Gastroesophageal sphincter (tissue), 4 donors: ENCODE data around the gene LMX1B. TPM values are rescaled to one million over a fixed set of nuclear protein-coding genes. Genes with fewer than 3 reads are reported as not detected.
A peak's percentile ranks its signal among the peaks of the same experiment; 100 is the strongest.

Experiments used
- ATAC-seq: fragments of 150-250 bp; one replicate; pipeline ENCODE4 v1.9.1; 2016; ENCODE audit warnings: mild to moderate bottlenecking, moderate library complexity
- H3K27ac ChIP-seq, 4 donors: fragments of 200-600 bp; sonication (generic) in 3 of 4; 1 replicate in 3 of 4; 2 replicates in 1 of 4; pipeline ENCODE4 v1.5.1; 2016 to 2019
- H3K27me3 ChIP-seq: fragments of 200-600 bp; sonication (generic); one replicate; pipeline ENCODE4 v1.5.1; 2019
- H3K36me3 ChIP-seq, 2 donors: fragments of 200-600 bp; sonication (generic); one replicate each; pipeline ENCODE4 v1.5.1; 2019; ENCODE audit warnings: control low read depth in 1 of 2
- H3K4me1 ChIP-seq, 3 donors: fragments of 200-600 bp; sonication (generic); 1 replicate in 2 of 3; 2 replicates in 1 of 3; pipeline ENCODE4 v1.5.1; 2016 to 2019; ENCODE audit warnings: control low read depth in 2 of 3
- H3K4me3 ChIP-seq, 2 donors: fragments of 200-600 bp; sonication (generic); one replicate each; pipeline ENCODE4 v1.5.1; 2019; ENCODE audit warnings: mild to moderate bottlenecking in 1 of 2, moderate library complexity in 1 of 2
- H3K9me3 ChIP-seq, 3 donors: fragments of 200-600 bp; sonication (generic); one replicate each; pipeline ENCODE4 v1.5.1; 2017 to 2019; ENCODE audit warnings: control low read depth in 2 of 3
- CTCF ChIP-seq, 4 experiments: fragments of 200-600 bp in 2 of 4; fragments of 450-650 bp in 2 of 4; sonication (generic) in 1 of 4; IDR thresholded peaks; one replicate each; pipeline ENCODE4 v1.5.1; 2017 to 2019; ENCODE audit warnings: antibody characterized with exemption in 4 of 4, mild to moderate bottlenecking in 2 of 4, moderate library complexity in 2 of 4
- EP300 ChIP-seq: sonication (generic); formaldehyde crosslinking; IDR thresholded peaks from one replicate; pipeline ENCODE4 v1.6.1; 2017; ENCODE audit warnings: antibody characterized with exemption, mild to moderate bottlenecking
- POLR2A ChIP-seq, 2 donors: fragments of 450-650 bp; IDR thresholded peaks; one replicate each; pipeline ENCODE4 v1.6.1; 2017; ENCODE audit warnings: antibody characterized with exemption in 2 of 2, mild to moderate bottlenecking in 2 of 2, moderate library complexity in 1 of 2
- POLR2AphosphoS5 ChIP-seq: sonication (generic); formaldehyde crosslinking; IDR thresholded peaks from one replicate; pipeline ENCODE4 v1.6.1; 2017; ENCODE audit warnings: antibody characterized with exemption
- WGBS, 2 donors: methylation state at CpG; one replicate each; pipeline ENCODE4 v1.1.5; 2018; ENCODE audit warnings: low coverage in 1 of 2; 5-methylcytosine and 5-hydroxymethylcytosine counted together
- total RNA-seq, 4 donors: library from RNA; depleted of rRNA; stranded (reverse); fragments of >200 nt; gene quantifications; one replicate each; pipeline ENCODE4 v1.1.0, GENCODE V29; 2016

The LMX1B gene
- total RNA-seq, 4 donors from 2014 or later = 0.13 to 0.58 (median 0.27) TPM

DNA sequence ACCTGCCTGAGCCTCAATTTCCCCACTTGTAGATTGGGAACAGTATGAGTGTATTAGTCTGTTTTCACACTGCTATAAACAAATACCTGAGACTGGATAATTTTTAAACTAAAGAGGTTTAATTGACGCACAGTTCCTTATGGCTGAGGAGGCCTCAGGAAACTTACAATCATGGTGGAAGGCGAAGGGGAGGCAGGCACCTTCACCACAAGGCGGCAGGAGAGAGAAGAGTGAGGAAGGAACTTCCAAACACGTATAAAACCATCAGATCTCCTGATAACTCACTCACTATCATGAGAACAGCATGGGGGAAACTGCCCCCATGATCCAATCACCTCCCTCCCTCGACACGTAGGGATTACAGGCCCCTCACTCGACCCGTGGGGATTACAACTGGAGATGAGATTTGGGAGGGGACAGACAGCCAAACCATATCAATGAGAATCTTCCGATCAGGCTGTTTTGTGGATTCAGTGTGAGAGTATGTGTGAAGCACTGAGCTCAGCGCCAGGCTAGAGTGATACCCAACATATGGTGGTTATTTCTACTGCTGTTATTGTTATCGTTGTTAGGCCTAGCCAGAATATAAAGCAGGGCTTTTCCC lies 14.6 kb upstream of the LMX1B start:
- Histone ChIP-seq H3K27ac (no peak overlapping the region), H3K4me1 (no peaks in the 10 kb centered on the region), H3K4me3 (no peak overlapping the region), H3K9me3 (peaks cover 0 to 6% (median 0%) of the 10 kb centered on the region in 3 donors), H3K36me3 (no peaks in the 10 kb centered on the region), H3K27me3 (peaks cover 35% of the 10 kb centered on the region)
- no peak for TF ChIP-seq POLR2AphosphoS5
- TF ChIP-seq CTCF (IDR thresholded peaks at IDR 0.05) = no peak
- no peak for TF ChIP-seq EP300
- no peak for TF ChIP-seq POLR2A (IDR thresholded peaks at IDR 0.05)
- 54 to 56% methylated on average over 8 of the region's 11 CpGs for WGBS, 2 donors
- no peak for ATAC-seq

- peak; percentile 51 for ATAC-seq
- Histone ChIP-seq H3K27ac (no peak overlapping the region), H3K9me3 (no peaks in the 10 kb centered on the region), H3K4me1 (peaks cover 0 to 8% (median 0%) of the 10 kb centered on the region in 3 donors), H3K4me3 (no peak overlapping the region), H3K36me3 (no peaks in the 10 kb centered on the region), H3K27me3 (peaks cover 35% of the 10 kb centered on the region)
- 62 to 64% methylated on average over 4 to 16 of the region's 17 CpGs for WGBS, 2 donors
- TF ChIP-seq POLR2AphosphoS5 (no peak), EP300 (no peak), POLR2A (IDR thresholded peaks at IDR 0.05) (no peak), CTCF (IDR thresholded peaks at IDR 0.05) (no peak)
Observed at GRCh38 chr9:126604059-126605055, 9.4 kb upstream of the LMX1B start.

GRCh38 chr9:126605792-126606482 lies 7.8 kb upstream of the LMX1B start:
- H3K27ac ChIP-seq = no peak overlapping the region

GRCh38 chr9:126606483-126606870 lies 7.3 kb upstream of the LMX1B start:
- no peak overlapping the region for H3K4me3 ChIP-seq
- no peak for ATAC-seq
- no peaks in the 10 kb centered on the region for H3K36me3 ChIP-seq
- peaks cover 50% of the 10 kb centered on the region for H3K27me3 ChIP-seq
- TF ChIP-seq POLR2AphosphoS5 = no peak
- no peak for TF ChIP-seq EP300
- TF ChIP-seq POLR2A (IDR thresholded peaks at IDR 0.05) = no peak
- no peak for TF ChIP-seq CTCF (IDR thresholded peaks at IDR 0.05)
- H3K27ac ChIP-seq = no peak overlapping the region
- WGBS, 2 donors = 39 to 88% methylated on average over 2 to 3 of the region's 3 CpGs
- peaks cover 0 to 25% (median 13%) of the 10 kb centered on the region in 3 donors for H3K4me1 ChIP-seq
- no peaks in the 10 kb centered on the region for H3K9me3 ChIP-seq

More at GRCh38 chr9:126605792-126606482, 7.8 kb upstream of the LMX1B start:
- WGBS, 2 donors = 60 to 85% methylated on average over 2 to 5 of the region's 12 CpGs
- Histone ChIP-seq H3K4me1 (peaks cover 0 to 19% (median 8%) of the 10 kb centered on the region in 3 donors), H3K9me3 (no peaks in the 10 kb centered on the region), H3K27me3 (peaks cover 44% of the 10 kb centered on the region), H3K4me3 (no peak overlapping the region), H3K36me3 (no peaks in the 10 kb centered on the region)
- TF ChIP-seq POLR2AphosphoS5 (no peak), EP300 (no peak), CTCF (IDR thresholded peaks at IDR 0.05) (no peak), POLR2A (IDR thresholded peaks at IDR 0.05) (no peak)
- ATAC-seq = no peak
